HEK293 (cell line): ENCODE results near the gene SOCS1.

Source experiments
- CTCF ChIA-PET: fragments of 350-600 bp; formaldehyde crosslinking; extraction: SDS; loops from one replicate; lab custom pipeline; 2021; ENCODE audit warnings: antibody characterized with exemption; lab: Yijun Ruan, JAX
- POLR2A ChIA-PET: fragments of 300-600 bp; formaldehyde crosslinking; extraction: SDS; loops from one replicate; lab custom pipeline; 2020; ENCODE audit warnings: antibody characterized with exemption, inconsistent platforms; lab: Yijun Ruan, JAX
- H3K27ac ChIP-seq: fragments of 200-500 bp; sonication (Bioruptor generic); 2 replicates; pipeline ENCODE4 v1.5.1; 2014; ENCODE audit warnings: low read depth, low read length, control low read depth, inconsistent platforms; ENCODE audit errors: extremely low read depth
- H3K36me3 ChIP-seq, 2 experiments: fragments of 200-500 bp in 1 of 2; sonication (Bioruptor generic) in 1 of 2; 1 replicate in 1 of 2; 2 replicates in 1 of 2; pipeline ENCODE4 v1.5.1; 2014 to 2017; ENCODE audit warnings: inconsistent platforms in 2 of 2, low read length in 2 of 2; ENCODE audit not compliant: control insufficient read depth in 2 of 2, insufficient read depth in 1 of 2
- H3K4me1 ChIP-seq: fragments of 200-500 bp; sonication (Bioruptor generic); 2 replicates; pipeline ENCODE4 v1.5.1; 2014; ENCODE audit warnings: mild to moderate bottlenecking, low read length, inconsistent platforms; ENCODE audit not compliant: control insufficient read depth, insufficient read depth
- H3K4me3 ChIP-seq: 2 replicates; pipeline ENCODE4 v1.5.1; 2011; ENCODE audit warnings: low read depth, mild to moderate bottlenecking, control low read depth, low read length, moderate library complexity
- H3K9me3 ChIP-seq: fragments of 200-500 bp; sonication (Bioruptor generic); 2 replicates; pipeline ENCODE4 v1.5.1; 2014; ENCODE audit warnings: low read depth, low read length, inconsistent platforms; ENCODE audit not compliant: control insufficient read depth, insufficient read depth
- HOXC10 ChIP-seq: sonication (generic); formaldehyde crosslinking; IDR thresholded peaks from 2 replicates; pipeline ENCODE4 v1.8.1; 2023; ENCODE audit warnings: mild to moderate bottlenecking, missing genetic modification reagents
- KLF16 ChIP-seq: fragments of 450-650 bp; formaldehyde crosslinking; IDR thresholded peaks from 2 replicates; pipeline ENCODE4 v1.5.1; 2017; ENCODE audit warnings: missing biosample characterization, missing genetic modification characterization
- PRDM10 ChIP-seq: fragments of 450-650 bp; formaldehyde crosslinking; IDR thresholded peaks from 2 replicates; pipeline ENCODE4 v1.5.1; 2016; ENCODE audit warnings: missing biosample characterization, missing genetic modification characterization
- TRIM28 ChIP-seq: IDR thresholded peaks from 2 replicates; pipeline ENCODE4 v1.6.1; 2011; ENCODE audit warnings: low read length, control low read depth, borderline replicate concordance
- ZIC2 ChIP-seq: fragments of 450-650 bp; formaldehyde crosslinking; IDR thresholded peaks from 2 replicates; pipeline ENCODE4 v1.5.1; 2016; ENCODE audit warnings: missing biosample characterization, missing genetic modification characterization
- ZNF133 ChIP-seq: fragments of 450-650 bp; formaldehyde crosslinking; IDR thresholded peaks from 2 replicates; pipeline ENCODE4 v1.5.1; 2016; ENCODE audit warnings: missing biosample characterization, missing genetic modification characterization
- ZNF138 ChIP-seq: fragments of 450-650 bp; formaldehyde crosslinking; IDR thresholded peaks from 2 replicates; pipeline ENCODE4 v1.5.1; 2016; ENCODE audit warnings: missing biosample characterization, missing genetic modification characterization, borderline replicate concordance
- ZNF157 ChIP-seq: fragments of 450-650 bp; formaldehyde crosslinking; IDR thresholded peaks from 2 replicates; pipeline ENCODE4 v1.5.1; 2016; ENCODE audit warnings: missing biosample characterization, missing genetic modification characterization
- ZNF223 ChIP-seq: fragments of 450-650 bp; formaldehyde crosslinking; IDR thresholded peaks from 2 replicates; pipeline ENCODE4 v1.5.1; 2016; ENCODE audit warnings: missing biosample characterization, missing genetic modification characterization
- ZNF274 ChIP-seq, 2 experiments: fragments of 200-500 bp in 1 of 2; fragments of 450-650 bp in 1 of 2; sonication (Bioruptor generic) in 1 of 2; formaldehyde crosslinking in 1 of 2; IDR thresholded peaks; 2 replicates each; pipeline versions ENCODE4 v1.5.1 to v1.6.1; 2014 to 2016; ENCODE audit warnings: borderline replicate concordance in 1 of 2, inconsistent platforms in 1 of 2, low read length in 1 of 2, missing biosample characterization in 1 of 2, missing genetic modification characterization in 1 of 2
- ZNF362 ChIP-seq: fragments of 450-650 bp; formaldehyde crosslinking; IDR thresholded peaks from 2 replicates; pipeline ENCODE4 v1.5.1; 2016; ENCODE audit warnings: missing biosample characterization, missing genetic modification characterization
- ZNF398 ChIP-seq: fragments of 450-650 bp; formaldehyde crosslinking; IDR thresholded peaks from 2 replicates; pipeline ENCODE4 v1.5.1; 2017; ENCODE audit warnings: missing biosample characterization, missing genetic modification characterization
- ZNF501 ChIP-seq: fragments of 450-650 bp; formaldehyde crosslinking; IDR thresholded peaks from 2 replicates; pipeline ENCODE4 v1.5.1; 2016; ENCODE audit warnings: missing biosample characterization, missing genetic modification characterization
- ZNF626 ChIP-seq: fragments of 450-650 bp; sonication (Bioruptor Pico); formaldehyde crosslinking; IDR thresholded peaks from 2 replicates; pipeline ENCODE4 v1.5.1; 2018; ENCODE audit warnings: missing biosample characterization, missing genetic modification characterization, inconsistent platforms
- ZNF645 ChIP-seq: fragments of 450-650 bp; formaldehyde crosslinking; IDR thresholded peaks from 2 replicates; pipeline ENCODE4; 2016; ENCODE audit warnings: missing biosample characterization, missing genetic modification characterization
- ZNF658 ChIP-seq: fragments of 450-650 bp; formaldehyde crosslinking; IDR thresholded peaks from 2 replicates; pipeline ENCODE4; 2016; ENCODE audit warnings: missing biosample characterization, missing genetic modification characterization
- ZNF768 ChIP-seq: fragments of 450-650 bp; formaldehyde crosslinking; IDR thresholded peaks from 2 replicates; pipeline ENCODE4 v1.5.1; 2018; ENCODE audit warnings: missing biosample characterization, mild to moderate bottlenecking, missing genetic modification characterization
- ZNF843 ChIP-seq: fragments of 450-650 bp; formaldehyde crosslinking; IDR thresholded peaks from 2 replicates; pipeline ENCODE4 v1.5.1; 2016; ENCODE audit warnings: missing biosample characterization, missing genetic modification characterization
- ZSCAN5A ChIP-seq: fragments of 450-650 bp; formaldehyde crosslinking; IDR thresholded peaks from 2 replicates; pipeline ENCODE4 v1.5.1; 2016; ENCODE audit warnings: missing biosample characterization, missing genetic modification characterization

SOCS1 gene

GRCh38 chr16:11213373-11213772 lies 42.6 kb downstream of the SOCS1 start:
- Histone ChIP-seq H3K9me3 (no peaks in the 10 kb centered on the region), H3K36me3 (no peaks in the 10 kb centered on the region), H3K4me3 (no peak overlapping the region), H3K27ac (no peak overlapping the region), H3K4me1 (no peaks in the 10 kb centered on the region)
- ChIA-PET CTCF (interaction anchor here (0.6 kb wide), 1 partner anchor 699 kb away, joined by 5 read pairs; no protein-coding TSS in a partner anchor), POLR2A (interaction anchor here (1.2 kb wide), 1 partner anchor 43 kb away, joined by 4 read pairs; the partner anchor contains the start of gene SOCS1)
- no peak for TF ChIP-seq ZNF658 (tag by site-specific recombination)
- TF ChIP-seq ZNF645 (tag by site-specific recombination), result no peak

- H3K4me1 ChIP-seq, result no peaks in the 10 kb centered on the region
- no peak overlapping the region for H3K4me3 ChIP-seq
- H3K36me3 ChIP-seq, result no peaks in the 10 kb centered on the region
- CTCF ChIA-PET, result interaction anchor here (0.6 kb wide), 1 partner anchor 698 kb away, joined by 5 read pairs; no protein-coding TSS in a partner anchor
- H3K9me3 ChIP-seq, result no peaks in the 10 kb centered on the region
- TF ChIP-seq ZNF398, result no peak
- no peak for TF ChIP-seq ZNF768 (tag by site-specific recombination)
- TF ChIP-seq ZNF501 (tag by site-specific recombination), result no peak
- TF ChIP-seq ZIC2 (tag by site-specific recombination), result no peak
- no peak for TF ChIP-seq ZNF133 (tag by site-specific recombination)
- TF ChIP-seq ZNF362 (tag by site-specific recombination), result no peak
- no peak for TF ChIP-seq ZSCAN5A (tag by site-specific recombination)
- TF ChIP-seq KLF16, result no peak
- no peak for TF ChIP-seq ZNF274 (IDR thresholded peaks at IDR 0.05; ENCODE audit: low read length)
- no peak for TF ChIP-seq ZNF274 (tag by site-specific recombination; IDR thresholded peaks at IDR 0.05; ENCODE audit: borderline replicate concordance)
- TF ChIP-seq HOXC10 (CRISPR knock-in tag), result no peak
- no peak for TF ChIP-seq TRIM28
- no peak overlapping the region for H3K27ac ChIP-seq
- POLR2A ChIA-PET, result no interaction called here
These were observed 43.2 kb downstream of the SOCS1 start for GRCh38 chr16:11212798-11213196.

GRCh38 chr16:11211977-11212797 lies 43.8 kb downstream of the SOCS1 start:
- CTCF ChIA-PET, result interaction anchor here (0.6 kb wide), 1 partner anchor 48 kb away, joined by 4 read pairs; no protein-coding TSS in a partner anchor
- H3K27ac ChIP-seq, result no peak overlapping the region
- POLR2A ChIA-PET, result interaction anchor here (0.6 kb wide), 1 partner anchor 44 kb away, joined by 3 read pairs; the partner anchor contains the start of gene SOCS1
- H3K9me3 ChIP-seq, result no peaks in the 10 kb centered on the region
- no peak overlapping the region for H3K4me3 ChIP-seq
- no peaks in the 10 kb centered on the region for H3K36me3 ChIP-seq
- no peaks in the 10 kb centered on the region for H3K4me1 ChIP-seq
- no peak for TF ChIP-seq ZNF843 (tag by site-specific recombination)
- TF ChIP-seq ZNF362 (tag by site-specific recombination), result no peak
- TF ChIP-seq PRDM10 (tag by site-specific recombination), result no peak
- TF ChIP-seq ZNF138 (tag by site-specific recombination), result no peak
- TF ChIP-seq ZNF157, result no peak
- no peak for TF ChIP-seq ZNF626 (tag by site-specific recombination)
- no peak for TF ChIP-seq ZNF223
